Peyer's patch (tissue), 4 donors: Measurements from ENCODE around the gene SGMS1. TPM values are rescaled to one million over a fixed set of nuclear protein-coding genes. Genes with fewer than 3 reads are reported as not detected.
"Not testable (repeated sequence)": the region's sequence is repeated elsewhere in the genome, so short reads cannot be mapped to it uniquely, and the experiment has no call there.

Experiments used
- DNase-seq, 3 donors: peaks; one replicate each; pipeline ENCODE4 v3.0.0-alpha.2; 2017 to 2019
- H3K27ac ChIP-seq, 4 donors: fragments of 200-600 bp; sonication (generic); one replicate each; pipeline ENCODE4 v1.5.1; 2016 to 2019
- H3K27me3 ChIP-seq, 2 donors: fragments of 200-600 bp; sonication (generic); one replicate each; pipeline ENCODE4 v1.5.1; 2019
- H3K36me3 ChIP-seq, 3 donors: fragments of 200-600 bp; sonication (generic); one replicate each; pipeline ENCODE4 v1.5.1; 2016 to 2019
- H3K4me1 ChIP-seq, 4 donors: fragments of 200-600 bp; sonication (generic); one replicate each; pipeline ENCODE4 v1.5.1; 2016 to 2019
- H3K4me3 ChIP-seq, 4 donors: fragments of 200-600 bp; sonication (generic); 1 replicate in 3 of 4; 2 replicates in 1 of 4; pipeline ENCODE4 v1.5.1; 2016 to 2019; ENCODE audit warnings: mild to moderate bottlenecking in 1 of 4
- H3K9me3 ChIP-seq, 4 donors: fragments of 200-600 bp; sonication (generic); one replicate each; pipeline ENCODE4 v1.5.1; 2016 to 2019; ENCODE audit warnings: mild to moderate bottlenecking in 1 of 4
- CTCF ChIP-seq, 6 experiments: fragments of 450-650 bp in 4 of 6; fragments of 200-600 bp in 2 of 6; sonication (generic) in 1 of 6; IDR thresholded peaks; one replicate each; pipeline ENCODE4 v1.5.1; 2017 to 2019; ENCODE audit warnings: antibody characterized with exemption in 6 of 6, mild to moderate bottlenecking in 3 of 6, moderate library complexity in 1 of 6
- POLR2A ChIP-seq, 2 donors: fragments of 450-650 bp; IDR thresholded peaks; one replicate each; pipeline ENCODE4 v1.5.1; 2017; ENCODE audit warnings: antibody characterized with exemption in 2 of 2, mild to moderate bottlenecking in 2 of 2, moderate library complexity in 2 of 2
- total RNA-seq, 4 donors: library from RNA; depleted of rRNA; stranded (reverse); fragments of >200 nt; gene quantifications; one replicate each; pipeline ENCODE4 v1.1.0, GENCODE V29; 2016

The SGMS1 gene
- total RNA-seq, 4 donors from 2014 or later: 73.4 to 117 (median 88.4) TPM

GRCh38 chr10:50576245-50576815 lies 47.4 kb downstream of the SGMS1 start:
- Histone ChIP-seq H3K4me3 (no peak overlapping the region), H3K27ac (no peak overlapping the region), H3K27me3 (no peaks in the 10 kb centered on the region), H3K4me1 (peaks cover 0 to 31% (median 2%) of the 10 kb centered on the region in 4 donors), H3K9me3 (no peaks in the 10 kb centered on the region), H3K36me3 (no peaks in the 10 kb centered on the region)
- TF ChIP-seq CTCF (IDR thresholded peaks at IDR 0.05) (no peak), POLR2A (IDR thresholded peaks at IDR 0.05) (no peak)
- no peak for DNase-seq

GRCh38 chr10:50575477-50576244 lies 48.1 kb downstream of the SGMS1 start:
- no peaks in the 10 kb centered on the region for H3K27me3 ChIP-seq
- no peaks in the 10 kb centered on the region for H3K9me3 ChIP-seq
- H3K36me3 ChIP-seq: no peaks in the 10 kb centered on the region
- TF ChIP-seq CTCF (IDR thresholded peaks at IDR 0.05) (no peak), POLR2A (IDR thresholded peaks at IDR 0.05) (no peak)
- no peak overlapping the region for H3K27ac ChIP-seq
- peaks cover 0 to 27% (median 2%) of the 10 kb centered on the region in 4 donors for H3K4me1 ChIP-seq
- DNase-seq: no peak
- no peak overlapping the region for H3K4me3 ChIP-seq

GRCh38 chr10:50574931-50575330 lies 48.8 kb downstream of the SGMS1 start:
- no peak for DNase-seq
- H3K9me3 ChIP-seq: no peaks in the 10 kb centered on the region
- no peaks in the 10 kb centered on the region for H3K27me3 ChIP-seq
- no peak overlapping the region for H3K4me3 ChIP-seq
- H3K27ac ChIP-seq: no peak overlapping the region
- H3K4me1 ChIP-seq: peaks cover 0 to 22% (median 2%) of the 10 kb centered on the region in 4 donors
- TF ChIP-seq POLR2A (IDR thresholded peaks at IDR 0.05) (no peak), CTCF (IDR thresholded peaks at IDR 0.05) (no peak)
- no peaks in the 10 kb centered on the region for H3K36me3 ChIP-seq

GRCh38 chr10:50574305-50574704 lies 49.5 kb downstream of the SGMS1 start:
- no peak overlapping the region for H3K4me3 ChIP-seq
- H3K27ac ChIP-seq: no peak overlapping the region
- TF ChIP-seq POLR2A (IDR thresholded peaks at IDR 0.05): no peak
- peak in 1 of 6 experiments; percentile 18 for TF ChIP-seq CTCF (IDR thresholded peaks at IDR 0.05)
- no peak for DNase-seq
- no peaks in the 10 kb centered on the region for H3K9me3 ChIP-seq
- H3K4me1 ChIP-seq: peaks cover 0 to 18% (median 2%) of the 10 kb centered on the region in 4 donors
- no peaks in the 10 kb centered on the region for H3K36me3 ChIP-seq
- H3K27me3 ChIP-seq: no peaks in the 10 kb centered on the region

- Histone ChIP-seq H3K4me1 (no peaks in the 10 kb centered on the region), H3K9me3 (no peaks in the 10 kb centered on the region), H3K36me3 (no peaks in the 10 kb centered on the region), H3K27me3 (no peaks in the 10 kb centered on the region), H3K27ac (no peak overlapping the region), H3K4me3 (no peak overlapping the region)
- TF ChIP-seq POLR2A (IDR thresholded peaks at IDR 0.05): no peak
- no peak for TF ChIP-seq CTCF (IDR thresholded peaks at IDR 0.05)
- no peak for DNase-seq
These were observed 51.7 kb downstream of the SGMS1 start for GRCh38 chr10:50572017-50572491.

GRCh38 chr10:50568750-50569149 lies 55.0 kb downstream of the SGMS1 start:
- not testable (repeated sequence) for H3K36me3 ChIP-seq, H3K4me1 ChIP-seq, DNase-seq, H3K27ac ChIP-seq, H3K9me3 ChIP-seq, H3K4me3 ChIP-seq, H3K27me3 ChIP-seq
